ENCODE results near the gene EIF3A. TPM values are rescaled to one million over a fixed set of nuclear protein-coding genes. Genes with fewer than 3 reads are reported as not detected.

The EIF3A gene
- total and polyA plus RNA-seq, 2 of the 8 experiments (the other 6 are each of a cell fraction or from before 2014, with no cell fraction given): 26.8 to 209 TPM

- no peak overlapping the region for H2BK120ac ChIP-seq (replicated peaks; ENCODE audit: low read depth, low read length)
- no peak overlapping the region for H3K9ac ChIP-seq (replicated peaks in 1 of 4; ENCODE audit: extremely low read depth in 1 of 4, low read depth in 3 of 4, low read length in 3 of 4)
- H2AFZ ChIP-seq (ENCODE audit: low read length): peak overlapping the region; percentile 100
- DNase-seq (ENCODE audit: low read depth in 1 of 2, low spot score in 2 of 2): no peak
- no peak overlapping the region for H2BK20ac ChIP-seq (ENCODE audit: low read length)
- H3K9me3 ChIP-seq (ENCODE audit: insufficient read depth in 2 of 2, low read depth in 1 of 2, low read length in 1 of 2): no peaks in the 10 kb centered on the region
- no peak for TF ChIP-seq PHF8 (conservative IDR thresholded peaks at IDR 0.05; ENCODE audit: low read depth, low read length)
- peak; percentile 46; the same call in 1 of the 2 replicates for TF ChIP-seq POLR2AphosphoS5 (IDR thresholded peaks at IDR 0.05; ENCODE audit: low read depth, low read length)
- TF ChIP-seq TBP (IDR thresholded peaks at IDR 0.05; ENCODE audit: low read depth, low read length): 0 out of 2 replicates have a peak, but pooled peaks have one; percentile 12
- TF ChIP-seq CREB1 (IDR thresholded peaks at IDR 0.05): no peak
- TF ChIP-seq CBX5 (IDR thresholded peaks at IDR 0.05; ENCODE audit: low read depth, low read length): no peak
- peak overlapping the region; percentile 63 for H3K4ac ChIP-seq (replicated peaks; ENCODE audit: insufficient read length, low read depth, low read length)
- no peaks in the 10 kb centered on the region for H3K27me3 ChIP-seq (replicated peaks in 1 of 4; ENCODE audit: control insufficient read depth in 3 of 4, extremely low read depth in 1 of 4, insufficient read depth in 3 of 4, low read length in 3 of 4)
- peak overlapping the region in 1 of 4 experiments; percentile 36; a peak in 1 of 8 replicates for H3K4me3 ChIP-seq (ENCODE audit: extremely low read depth in 1 of 4, insufficient read depth in 2 of 4, low read depth in 3 of 4, low read length in 4 of 4)
- H3K79me1 ChIP-seq (ENCODE audit: low read depth, low read length): no peaks in the 10 kb centered on the region
- peak overlapping the region; percentile 69; the same call in 1 of the 2 replicates for H2BK5ac ChIP-seq (ENCODE audit: low read depth, low read length)
- peak overlapping the region; percentile 71; the same call in 1 of the 2 replicates for H3K18ac ChIP-seq (ENCODE audit: extremely low read depth, low read length)
- no peak overlapping the region for H2BK12ac ChIP-seq (ENCODE audit: low read depth, low read length)
- peaks cover 0 to 14% of the 10 kb centered on the region in 2 experiments; a peak in 2 of 4 replicates for H3K79me2 ChIP-seq (ENCODE audit: control insufficient read depth in 1 of 2, insufficient read depth in 2 of 2, low read length in 2 of 2)
- peak overlapping the region; percentile 61 to 63 for H3K4me2 ChIP-seq (ENCODE audit: insufficient read depth in 1 of 2, low read depth in 2 of 2, low read length in 2 of 2)
- H4K8ac ChIP-seq (ENCODE audit: extremely low read depth, insufficient read depth, low read length): no peak overlapping the region
- H4K20me1 ChIP-seq (replicated peaks in 1 of 2; ENCODE audit: control insufficient read depth in 1 of 2, insufficient read depth in 2 of 2, low read length in 2 of 2): peaks cover 0 to 2% of the 10 kb centered on the region in 2 experiments
- H4K91ac ChIP-seq (replicated peaks; ENCODE audit: insufficient read length, low read length): no peak overlapping the region
- no peak overlapping the region for H3K14ac ChIP-seq (ENCODE audit: insufficient read length)
- H3K36me3 ChIP-seq (ENCODE audit: control insufficient read depth in 2 of 4, insufficient read depth in 4 of 4, low read length in 3 of 4): peaks cover 0 to 12% (median 3%) of the 10 kb centered on the region in 4 experiments; a peak in 4 of 8 replicates
- no peak overlapping the region for H2AK5ac ChIP-seq (ENCODE audit: low read depth, low read length)
- H3K23me2 ChIP-seq (ENCODE audit: low read depth, low read length): peaks cover 6% of the 10 kb centered on the region; the same call in 1 of the 2 replicates
- H4K5ac ChIP-seq (ENCODE audit: insufficient read length, low read depth, low read length): peak overlapping the region; percentile 73
- H3K23ac ChIP-seq (ENCODE audit: insufficient read length): no peak overlapping the region
- H2BK15ac ChIP-seq (ENCODE audit: low read length): peak overlapping the region; percentile 83
- CTCF ChIA-PET (ENCODE audit: partially characterized antibody): no interaction called here
- peak overlapping the region; percentile 43 for H3K56ac ChIP-seq (replicated peaks; ENCODE audit: insufficient read length, low read depth, low read length)
- FAIRE-seq: no peak
- H3K27ac ChIP-seq (ENCODE audit: low read depth, low read length): no peak overlapping the region
- 56% methylated on average over 11 of the region's 12 CpGs; no CpG with 5 or more reads in 1 of the 2 experiments for WGBS, 2 experiments (ENCODE audit: extremely low coverage in 1 of 2, insufficient coverage in 1 of 2, insufficient read length in 1 of 2, insufficient replicate concordance in 2 of 2, low coverage in 1 of 2, low lambda C conversion rate in 2 of 2, missing lambda C conversion rate in 1 of 2)
- POLR2A ChIA-PET (ENCODE audit: partially characterized antibody): interaction anchor here (0.8 to 2.4 kb wide), 9 partner anchors 8 to 74 kb away, joined by 3 to 23 read pairs (median 10); partner anchors contain the start of genes EIF3A and NANOS1
- peaks cover 0 to 3% (median 0%) of the 10 kb centered on the region in 4 experiments; a peak in 1 of 7 replicates for H3K4me1 ChIP-seq (replicated peaks in 1 of 4; ENCODE audit: control insufficient read depth in 3 of 4, insufficient read depth in 4 of 4, low read length in 3 of 4)
These were observed 22.8 kb upstream of the EIF3A start for GRCh38 chr10:119103241-119103902.
